RPMI8226 (cell line): Measurements from ENCODE around the gene SLC35D2.
"Not testable (repeated sequence)": the region's sequence is repeated elsewhere in the genome, so short reads cannot be mapped to it uniquely, and the experiment has no call there.

Experiments
- DNase-seq: peaks from one replicate; pipeline ENCODE4 v3.0.0-alpha.2; 2015

SLC35D2 gene

DNA sequence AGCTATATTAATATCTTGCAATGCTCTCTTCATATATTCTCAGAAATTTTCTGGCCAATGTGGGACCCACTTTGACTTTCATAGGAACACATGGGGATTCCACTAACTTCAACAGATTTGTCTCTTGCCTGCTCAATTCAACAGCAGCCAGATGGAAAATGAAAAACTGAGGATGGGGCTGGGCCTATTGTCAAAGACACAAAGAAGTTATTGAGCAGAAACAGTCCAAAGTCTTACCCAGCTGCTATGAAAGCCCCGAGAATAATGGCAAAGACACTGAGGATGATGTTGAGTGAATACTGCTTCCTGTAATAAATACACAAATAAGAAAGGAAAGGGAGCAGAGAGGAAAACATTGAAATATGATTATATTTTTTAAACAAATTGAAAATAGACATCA lies 32.6 kb downstream of the SLC35D2 start:
- DNase-seq, result no peak

DNA sequence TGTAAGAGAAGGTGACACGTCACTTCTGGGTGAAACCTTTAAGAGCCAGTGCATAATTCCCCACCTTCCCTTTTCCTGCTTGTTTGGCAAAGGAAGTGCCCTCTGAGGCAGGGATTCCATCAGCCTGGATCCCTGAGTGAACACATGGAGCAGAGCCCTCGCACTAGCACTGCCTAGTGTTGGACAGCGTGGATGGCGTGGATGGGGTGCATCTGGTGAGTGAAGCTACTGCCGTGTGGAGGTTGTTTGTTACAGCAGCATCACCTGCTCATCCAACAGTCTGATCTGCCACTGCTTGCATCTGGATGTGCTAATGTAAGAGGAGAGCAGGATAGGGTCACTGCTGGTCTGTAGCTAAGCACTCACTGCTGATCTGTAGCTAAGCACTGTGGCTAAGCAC lies 35.2 kb downstream of the SLC35D2 start:
- DNase-seq, result no peak

DNA sequence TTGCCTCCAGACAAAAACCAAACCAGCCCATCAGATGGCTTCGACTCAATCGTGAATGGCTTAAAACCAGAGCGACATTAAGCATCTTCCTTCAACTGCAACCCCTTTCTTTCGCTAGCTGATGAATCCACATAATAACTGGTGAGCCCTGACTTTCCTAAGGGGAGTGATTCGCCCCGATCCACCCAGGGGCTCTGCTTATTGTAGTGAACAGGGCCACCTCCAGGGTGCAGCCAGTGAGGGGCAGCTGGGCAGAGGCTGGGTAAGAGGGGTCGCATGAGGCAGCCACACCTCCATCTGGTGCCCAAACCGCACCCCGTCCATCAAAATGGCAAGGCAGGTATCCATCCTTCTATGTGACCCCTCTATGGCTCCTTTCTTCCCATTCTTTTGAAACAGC lies 38.0 kb downstream of the SLC35D2 start:
- no peak for DNase-seq

DNA sequence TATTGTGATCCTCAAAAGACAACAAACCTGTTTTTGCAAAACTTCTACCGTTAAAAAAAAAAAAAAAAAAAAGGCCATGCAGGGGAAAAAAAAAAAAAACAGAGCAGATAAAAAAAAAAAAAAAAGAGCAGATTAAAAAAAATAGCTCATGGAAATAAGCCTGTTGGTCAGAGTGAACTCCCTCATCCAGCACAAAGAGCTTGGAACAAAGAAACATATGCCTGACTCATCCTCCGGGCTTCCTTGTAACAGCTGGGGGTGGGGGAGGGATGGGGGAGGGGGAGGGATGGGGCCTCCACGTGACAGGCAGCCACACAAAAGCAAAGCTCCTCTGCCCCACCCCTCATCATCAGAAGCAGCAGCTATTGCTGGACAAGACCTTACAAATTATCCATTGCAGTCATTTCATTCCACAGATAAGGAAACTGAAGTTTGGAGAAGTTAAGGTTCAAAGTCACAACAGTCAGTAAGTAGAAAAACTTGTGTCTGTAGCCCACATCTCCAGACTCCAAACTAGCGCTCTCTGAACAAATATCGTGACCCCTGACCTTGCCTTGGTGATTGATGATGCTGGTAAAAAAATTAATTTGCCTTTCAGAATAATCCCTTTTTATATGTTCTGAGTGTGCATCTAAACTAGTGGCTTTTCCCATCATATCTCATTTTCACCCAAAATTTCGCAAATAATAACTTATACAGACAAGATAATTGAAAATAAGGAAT lies 38.9 kb downstream of the SLC35D2 start:
- DNase-seq, result no peak

DNA sequence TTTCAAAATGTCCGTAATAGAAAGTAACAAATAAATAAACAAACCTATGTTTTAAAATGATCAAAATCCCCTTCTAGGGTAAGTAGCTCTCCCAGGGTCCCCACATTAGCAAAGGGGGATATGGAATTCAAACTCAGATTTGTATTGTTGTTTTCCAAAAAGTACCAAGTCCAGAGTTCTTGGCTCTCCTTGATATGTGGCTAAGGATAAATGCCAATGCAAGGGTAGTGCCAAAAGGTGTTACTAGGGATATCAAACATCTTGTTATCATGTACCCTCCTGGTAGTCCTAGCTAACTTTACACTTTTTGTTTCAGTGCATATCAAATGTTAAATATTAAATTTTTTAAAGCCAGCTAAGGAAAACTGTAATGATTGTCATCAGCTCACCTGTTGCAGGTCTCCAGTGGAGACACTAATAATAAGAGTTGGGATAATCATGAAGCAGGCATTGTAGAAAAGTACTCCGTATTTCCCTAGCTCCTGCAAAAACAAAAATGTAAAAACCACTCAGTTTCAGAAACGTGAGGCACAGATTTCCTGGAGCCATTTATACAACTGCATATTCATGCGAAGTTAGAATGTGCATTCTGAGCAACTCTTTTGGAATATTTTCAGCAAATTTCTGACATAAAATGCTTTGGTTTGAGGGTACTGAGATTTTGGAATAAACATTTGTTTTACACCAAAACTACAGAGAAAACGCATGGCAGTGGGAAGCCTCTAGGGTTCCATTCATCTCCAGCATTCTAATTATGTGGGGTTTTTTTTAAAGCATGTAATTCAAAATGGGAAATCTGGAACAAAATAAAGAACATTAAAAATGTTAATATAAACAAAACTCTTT lies 39.8 kb downstream of the SLC35D2 start:
- no peak for DNase-seq

DNA sequence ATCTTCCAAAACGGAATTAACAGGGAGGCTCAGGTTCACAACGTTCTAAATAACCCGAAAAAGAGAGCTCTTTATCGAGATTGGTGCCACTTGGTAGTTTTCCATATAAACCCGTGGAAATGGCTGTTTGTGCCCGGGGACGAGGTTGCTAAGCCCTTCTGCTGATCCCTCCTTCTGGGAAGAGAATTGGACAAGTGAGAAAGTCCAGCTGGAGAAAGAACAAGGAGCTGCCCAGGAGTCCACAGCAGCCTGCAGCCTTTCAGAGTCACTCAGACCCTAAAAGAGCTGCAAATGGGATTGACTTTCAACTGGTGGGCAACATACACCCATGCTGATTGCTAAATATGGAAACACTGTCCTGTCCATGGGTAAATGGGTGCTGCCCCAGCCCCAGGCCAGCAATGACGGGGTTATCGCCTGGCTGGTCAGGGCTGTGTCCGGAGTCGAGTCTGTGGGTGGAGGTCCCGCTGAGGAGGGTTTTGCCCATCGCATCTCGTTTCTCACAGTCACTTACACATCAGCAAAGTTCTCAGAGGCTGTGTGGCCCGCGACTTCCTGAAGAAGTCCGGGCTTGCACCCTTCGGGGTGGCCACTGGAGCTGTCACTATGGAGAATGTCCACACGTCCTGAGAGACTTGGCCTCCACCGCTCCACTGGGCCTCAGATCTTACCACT lies 40.8 kb downstream of the SLC35D2 start:
- no peak for DNase-seq

DNA sequence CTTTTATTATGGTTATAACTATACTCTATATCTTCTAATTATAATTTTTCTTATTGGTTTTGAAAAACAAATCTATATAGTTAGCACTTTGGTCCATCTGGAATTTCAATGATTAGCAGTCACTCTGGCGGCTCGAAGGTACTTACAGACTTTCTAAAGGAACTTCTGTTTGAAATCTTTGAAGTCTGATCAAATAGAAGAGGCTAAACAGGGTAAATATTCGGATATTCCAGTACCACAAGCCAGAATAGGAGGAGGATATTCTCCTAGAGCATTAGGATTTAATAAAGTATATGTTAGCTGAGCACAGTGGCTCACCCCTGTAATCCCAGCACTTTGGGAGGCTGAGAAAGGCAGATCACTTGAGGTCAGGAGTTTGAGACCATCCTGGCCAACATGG lies 42.8 kb downstream of the SLC35D2 start:
- DNase-seq, result no peak

DNA sequence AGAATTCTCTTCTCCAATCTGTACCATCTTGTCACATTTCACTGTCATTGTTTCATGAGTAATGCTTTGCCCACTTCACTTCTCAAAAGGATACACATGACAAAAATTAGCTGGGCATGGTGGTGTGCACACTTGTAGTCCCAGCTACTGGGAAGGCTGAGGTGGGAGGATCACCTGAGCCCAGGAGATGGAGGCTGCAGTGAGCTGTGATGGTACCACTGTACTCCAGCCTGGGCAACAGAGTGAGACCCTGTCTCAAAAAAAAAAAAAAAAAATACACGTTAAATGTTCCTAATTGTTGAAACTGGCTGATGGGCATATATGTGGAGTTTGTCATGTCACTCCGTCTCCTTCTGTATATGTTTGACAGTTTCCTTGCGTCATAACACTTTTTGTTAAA lies 45.2 kb downstream of the SLC35D2 start:
- DNase-seq, result no peak

DNA sequence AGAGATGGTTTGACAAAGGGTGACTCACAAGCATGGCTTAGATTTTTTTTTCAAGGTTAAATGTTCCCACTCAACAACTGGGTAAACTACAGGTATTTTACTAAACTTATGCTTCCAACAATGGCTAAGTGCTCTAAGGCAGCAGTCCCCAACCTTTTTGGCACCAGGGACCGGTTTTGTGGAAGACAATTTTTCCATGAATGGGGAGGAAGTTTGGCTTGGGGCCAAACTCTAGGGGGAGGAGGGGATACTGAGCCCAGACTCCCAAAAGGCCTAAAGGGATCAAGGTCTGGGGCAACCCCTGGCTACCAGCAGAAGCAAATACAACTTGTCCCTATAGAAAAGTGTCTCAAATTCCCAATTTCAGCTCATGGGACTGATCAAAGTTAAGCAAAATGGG lies 49.6 kb downstream of the SLC35D2 start:
- DNase-seq, result no peak

DNA sequence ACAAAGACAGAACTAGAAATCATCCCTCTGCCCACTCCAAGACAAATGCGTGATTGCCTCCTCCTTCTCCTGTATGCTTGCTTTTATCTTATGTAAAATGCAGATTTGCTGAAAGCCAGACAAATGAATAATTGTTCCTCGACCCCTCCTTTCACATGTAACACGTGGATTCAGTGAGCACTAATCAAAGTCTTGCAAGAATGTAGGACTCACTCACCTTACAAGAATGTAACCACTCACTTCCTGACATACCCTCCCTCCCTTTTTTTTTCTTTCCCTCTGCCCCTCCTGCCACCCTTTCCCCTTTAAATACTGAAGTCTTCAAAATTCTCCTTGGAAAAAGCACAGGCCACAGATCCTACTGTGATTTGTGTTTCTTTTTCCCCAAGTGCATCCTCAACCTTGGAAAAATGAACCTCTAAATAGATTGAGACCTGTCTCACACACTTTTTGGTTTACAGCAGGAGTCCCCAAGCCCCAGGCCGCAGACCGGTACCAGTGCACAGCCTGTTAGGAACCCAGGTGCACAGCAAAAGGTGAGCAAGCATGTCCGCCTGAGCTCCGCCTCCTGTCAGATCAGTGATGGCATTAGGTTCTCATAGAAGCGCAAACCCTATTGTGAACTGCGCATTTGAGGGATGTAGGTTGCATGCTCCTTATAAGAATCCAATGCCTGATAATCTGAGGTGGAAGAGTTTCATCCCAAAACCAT lies 52.1 kb downstream of the SLC35D2 start:
- no peak for DNase-seq

DNA sequence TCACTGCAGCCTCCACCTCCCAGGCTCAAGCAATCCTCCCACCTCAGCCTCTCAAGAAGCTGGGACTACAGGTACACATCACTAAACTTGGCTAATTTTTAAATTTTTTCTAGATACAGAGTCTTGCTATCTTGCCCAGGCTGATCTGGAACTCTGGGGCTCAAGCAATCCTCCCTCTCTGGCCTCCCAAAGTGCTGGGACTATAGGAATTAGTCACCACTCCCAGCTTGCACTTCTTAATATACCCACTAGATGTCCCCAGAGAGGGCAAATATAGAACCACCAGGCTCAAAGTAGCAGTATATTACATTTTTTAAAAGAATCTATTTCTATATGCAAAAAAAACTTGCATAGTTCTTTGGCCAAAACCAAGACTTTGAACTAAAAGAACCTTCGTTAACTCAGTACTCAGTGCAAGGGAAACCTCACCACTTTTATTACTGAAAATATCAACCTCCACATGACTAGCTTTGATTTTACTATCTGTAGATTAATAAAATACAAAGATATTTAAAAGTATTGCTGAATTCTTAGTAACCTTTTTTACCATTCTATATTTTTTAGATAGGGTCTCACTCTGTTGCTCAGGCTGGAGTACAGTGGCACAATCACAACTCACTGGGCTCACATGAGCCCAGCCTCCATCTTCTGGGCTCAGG lies 55.7 kb downstream of the SLC35D2 start:
- peak; percentile 29 for DNase-seq

DNA sequence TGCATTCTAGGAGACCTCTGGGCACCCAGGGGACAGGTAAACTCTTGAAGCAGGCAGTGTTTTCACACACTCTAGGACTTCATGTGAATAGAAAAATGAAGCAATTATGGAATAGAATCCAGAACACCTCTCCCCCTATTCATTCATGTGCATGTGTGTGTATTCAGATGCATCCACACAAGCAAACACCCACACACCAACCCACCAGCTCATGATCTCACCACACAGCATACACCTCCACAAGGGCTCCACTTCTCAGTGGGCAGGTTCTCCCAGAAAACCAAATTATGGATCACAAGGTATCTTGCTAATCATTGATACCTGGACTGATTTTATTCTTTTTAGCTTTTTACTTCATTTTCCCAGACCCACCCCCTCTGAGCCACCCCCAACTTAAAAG lies 60.3 kb downstream of the SLC35D2 start:
- DNase-seq, result no peak

DNA sequence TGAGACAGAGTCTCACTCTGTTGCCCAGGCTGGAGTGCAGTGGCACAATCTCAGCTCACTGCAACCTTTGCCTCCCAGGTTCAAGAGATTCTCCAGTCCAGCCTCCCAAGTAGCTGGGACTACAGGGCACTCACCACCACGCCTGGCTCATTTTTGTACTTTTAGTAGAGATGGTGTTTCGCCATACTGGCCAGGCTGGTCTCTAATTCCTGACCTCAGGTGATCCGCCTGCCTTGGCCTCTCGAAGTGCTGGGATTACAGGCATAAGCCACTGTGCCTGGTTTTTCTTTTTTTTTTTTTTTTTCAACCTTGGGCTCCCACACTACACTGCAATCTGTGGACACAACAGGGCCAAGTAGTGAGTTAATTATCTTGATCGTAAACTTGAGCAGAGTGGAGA lies 60.8 kb downstream of the SLC35D2 start:
- not testable (repeated sequence) for DNase-seq

DNA sequence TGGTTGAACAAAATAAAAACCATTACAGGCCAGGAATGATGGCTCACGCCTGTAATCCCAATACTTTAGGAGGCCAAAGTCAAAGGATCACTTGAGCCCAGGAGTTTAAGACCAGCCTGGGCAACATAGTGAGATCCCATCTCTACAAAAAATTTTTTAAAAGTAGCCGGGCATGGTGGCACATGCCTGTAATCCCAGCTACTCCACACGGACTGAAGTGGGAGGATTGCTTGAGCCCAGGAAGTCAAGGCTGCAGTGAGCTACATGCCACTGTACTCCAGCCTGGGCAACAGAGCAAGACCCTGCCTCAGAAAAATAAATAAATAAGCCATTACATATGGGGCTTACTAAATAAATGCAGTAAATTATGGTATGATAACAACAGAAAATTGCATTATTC lies 61.3 kb downstream of the SLC35D2 start:
- DNase-seq, result not testable (repeated sequence)

DNA sequence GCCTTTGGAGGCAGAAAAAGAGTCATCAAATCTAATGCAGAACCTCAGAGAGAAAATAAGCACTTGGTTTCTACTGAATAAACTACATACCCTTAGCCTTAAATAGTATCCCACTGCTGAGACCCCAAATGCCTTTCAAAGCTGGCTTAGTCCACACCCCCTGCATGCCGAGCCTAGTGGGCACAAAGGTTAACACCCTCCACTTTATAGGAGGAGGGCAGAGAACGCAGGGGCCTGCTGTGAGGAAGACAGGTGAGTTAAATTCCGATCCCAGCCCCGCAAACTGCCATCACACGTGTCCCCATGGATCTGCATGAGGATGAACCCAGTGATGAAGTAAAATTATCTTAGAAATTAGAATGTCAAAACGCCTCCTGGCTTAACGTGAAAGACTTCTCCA lies 62.0 kb downstream of the SLC35D2 start:
- no peak for DNase-seq

DNA sequence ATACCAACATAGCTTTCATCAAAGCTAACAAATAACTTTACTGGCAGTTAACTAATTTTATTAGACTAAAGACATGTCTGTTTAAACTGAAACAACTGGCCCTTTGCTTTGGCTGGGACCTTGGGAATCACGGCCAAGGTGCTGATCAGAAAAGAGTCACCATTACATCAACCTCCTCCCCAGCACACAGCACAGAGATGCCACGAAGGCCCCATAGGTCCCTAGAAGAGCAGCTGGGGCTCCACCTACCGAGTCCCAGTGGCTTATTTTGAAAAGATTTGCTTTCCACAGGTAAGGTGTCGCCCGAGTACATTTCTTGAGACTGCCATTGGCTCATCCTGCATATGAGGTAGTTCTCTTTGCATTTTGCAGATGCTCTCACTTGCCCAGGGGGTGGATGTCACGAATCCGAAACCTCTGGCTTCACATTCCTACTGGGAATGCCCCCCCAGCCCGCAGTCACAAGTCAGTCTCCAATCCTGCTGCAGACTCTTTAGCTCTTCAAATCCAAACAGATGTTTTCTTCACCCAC lies 62.7 kb downstream of the SLC35D2 start:
- DNase-seq, result peak; percentile 7

DNA sequence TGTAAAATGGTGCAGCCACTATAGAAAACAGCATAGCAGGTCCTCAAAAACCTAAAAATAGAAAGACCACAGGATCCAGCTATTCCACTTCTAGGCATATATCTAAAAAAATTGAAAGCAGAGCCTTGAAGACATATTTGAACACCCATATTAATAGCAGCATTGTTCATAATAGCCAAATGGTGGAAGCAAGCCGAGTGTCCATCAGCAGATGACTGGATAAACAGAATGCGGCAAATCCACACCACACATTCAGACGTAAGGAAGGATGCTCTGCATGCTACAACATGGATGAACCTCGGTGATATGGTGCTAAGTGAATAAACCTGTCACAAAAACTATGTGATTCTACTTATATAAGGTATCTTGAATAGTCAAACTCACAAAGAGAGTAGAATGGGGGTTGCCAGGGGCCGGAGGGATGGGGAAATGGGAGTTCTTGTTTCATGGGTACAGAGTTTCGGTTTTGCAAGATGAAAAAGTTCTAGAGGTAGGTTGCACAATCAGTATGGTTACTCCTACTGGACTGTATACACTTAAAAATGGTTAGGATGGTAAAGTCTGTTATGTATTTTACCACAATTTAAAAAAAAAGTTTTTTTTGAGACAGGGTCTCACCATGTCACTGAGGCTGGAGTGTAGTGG lies 64.5 kb downstream of the SLC35D2 start:
- DNase-seq, result no peak

DNA sequence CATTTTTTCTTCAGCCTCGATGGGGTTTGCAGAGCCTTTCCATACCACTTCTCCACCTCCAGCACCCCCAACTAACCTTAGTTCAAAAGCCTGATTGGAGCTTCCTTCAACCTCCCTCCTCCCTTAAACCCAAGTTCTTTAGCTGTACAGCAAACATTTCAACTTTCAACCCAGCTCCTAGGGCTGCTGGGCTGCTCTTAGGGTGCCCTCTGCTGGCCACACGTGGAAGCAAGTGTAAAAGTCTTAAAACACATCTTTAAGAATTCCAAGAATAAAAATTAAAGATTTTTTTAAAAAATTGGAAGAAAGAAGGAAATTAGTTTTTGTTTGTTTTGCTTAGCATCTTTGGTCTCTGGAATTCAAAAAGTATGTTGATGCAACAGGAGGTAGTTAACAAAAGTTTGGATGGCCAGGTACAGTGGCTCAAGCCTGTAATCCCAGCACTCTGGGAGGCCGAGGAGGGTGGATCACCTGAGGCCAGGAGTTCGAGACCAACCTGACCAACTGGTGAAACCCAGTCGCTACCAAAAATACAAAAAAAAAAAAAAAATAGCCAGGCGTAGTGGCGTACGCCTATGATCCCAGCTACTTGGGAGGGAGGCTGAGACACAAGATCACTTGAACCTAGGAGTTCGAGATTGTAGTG lies 66.1 kb downstream of the SLC35D2 start:
- peak; percentile 26 for DNase-seq

DNA sequence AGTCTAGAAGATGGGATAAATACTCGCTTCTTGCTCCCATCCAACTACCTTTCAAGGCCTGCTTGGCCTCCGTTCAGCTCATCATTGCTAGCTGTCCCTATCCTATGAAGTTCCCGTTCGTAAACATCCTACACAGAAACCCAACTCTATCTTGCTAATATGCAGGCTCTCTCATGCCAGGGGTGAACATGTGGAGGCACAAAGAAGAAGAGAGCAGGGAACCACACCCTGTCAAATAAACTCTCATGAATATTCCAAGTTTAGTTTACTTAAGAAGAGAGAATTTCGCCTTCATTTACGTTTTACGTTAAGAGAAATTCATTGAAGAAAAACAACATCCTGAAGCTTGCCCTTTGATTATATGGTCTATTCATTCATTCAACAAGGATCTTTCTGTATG lies 73.7 kb downstream of the SLC35D2 start:
- no peak for DNase-seq

DNA sequence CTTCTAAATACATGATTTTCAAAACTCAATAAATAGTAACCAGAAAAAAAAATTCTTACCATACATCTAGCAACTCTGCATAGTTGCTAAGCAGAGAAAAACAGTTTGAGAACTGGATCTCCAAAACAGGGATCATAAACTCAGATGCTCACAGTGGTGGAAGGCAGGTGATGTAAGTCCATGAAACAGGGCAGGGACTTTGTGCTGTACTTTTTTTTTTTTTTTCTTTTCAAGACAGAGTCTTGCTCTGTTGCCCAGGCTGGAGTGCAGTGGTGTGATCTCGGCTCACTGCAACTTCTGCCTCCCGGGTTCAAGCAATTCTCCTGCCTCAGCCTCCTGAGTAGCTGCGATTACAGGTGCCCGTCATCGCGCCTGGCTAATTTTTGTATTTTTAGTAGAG lies 76.6 kb downstream of the SLC35D2 start:
- DNase-seq, result not testable (repeated sequence)

DNA sequence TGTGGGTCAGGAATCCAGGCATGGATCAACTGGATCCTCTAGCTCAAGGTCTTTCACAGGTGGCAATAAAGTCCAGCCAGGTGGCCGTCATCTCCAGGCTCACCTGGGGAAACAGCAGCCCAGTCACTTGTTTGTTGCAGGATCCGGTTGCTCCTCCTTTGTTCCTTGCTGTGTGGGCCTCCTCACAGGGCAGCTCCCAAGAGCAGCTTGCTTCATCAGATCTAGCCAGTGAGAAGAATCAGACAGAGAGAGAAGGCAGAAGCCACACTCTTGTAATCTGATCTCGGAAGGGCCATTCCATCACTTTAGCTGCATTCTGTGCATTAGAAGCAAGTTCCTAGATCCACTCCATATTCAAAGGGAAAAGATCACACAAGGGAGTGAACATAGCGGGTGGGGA lies 78.3 kb downstream of the SLC35D2 start:
- DNase-seq, result no peak
